ENCODE data around the gene TDP1. TPM values are rescaled to one million over a fixed set of nuclear protein-coding genes. Genes with fewer than 3 reads are reported as not detected.

The TDP1 gene
- total and polyA plus RNA-seq, 2 experiments from 2014 or later, result 23.0 to 63.6 TPM

- Histone ChIP-seq H3K79me2 (replicated peaks; ENCODE audit: insufficient read depth) (no peaks in the 10 kb centered on the region), H3K27ac (ENCODE audit: low read depth) (no peak overlapping the region), H2AFZ (no peak overlapping the region), H3K4me3 (no peak overlapping the region), H3K36me3 (ENCODE audit: insufficient read depth) (no peaks in the 10 kb centered on the region), H3K27me3 (ENCODE audit: insufficient read depth) (no peaks in the 10 kb centered on the region), H3K4me1 (ENCODE audit: insufficient read depth) (peaks cover 3% of the 10 kb centered on the region; the same call in 1 of the 2 replicates), H4K20me1 (replicated peaks; ENCODE audit: insufficient read depth) (no peaks in the 10 kb centered on the region; the same call in 1 of the 2 replicates), H3F3A (replicated peaks; ENCODE audit: low read depth) (no peaks in the 10 kb centered on the region; the same call in 1 of the 2 replicates), H3K4me2 (no peak overlapping the region), H3K9me2 (ENCODE audit: insufficient read depth) (no peaks in the 10 kb centered on the region)
- DNase-seq (ENCODE audit: low spot score) (no peak), ATAC-seq (no peak)
- Mint-ChIP-seq H3K27ac (no peak overlapping the region), H3K9me3 (no peaks in the 10 kb centered on the region), H3K36me3 (ENCODE audit: low read depth) (no peaks in the 10 kb centered on the region; the same call in 2 of the 3 replicates), H3K27me3 (ENCODE audit: insufficient read depth, low read depth, poor library complexity) (peaks cover 3% of the 10 kb centered on the region), H3K4me1 (peaks cover 12% of the 10 kb centered on the region), H3K4me3 (no peak overlapping the region)
- TF ChIP-seq CTCF (conservative IDR thresholded peaks at IDR 0.05; ENCODE audit: low read depth in 2 of 2) (no peak), STAT1 (IDR thresholded peaks at IDR 0.05; ENCODE audit: unreplicated experiment) (no peak), NANOG (IDR thresholded peaks at IDR 0.05; ENCODE audit: borderline replicate concordance) (no peak), ZNF114 (CRISPR knock-in tag; IDR thresholded peaks at IDR 0.05) (no peak), CREB1 (CRISPR knock-in tag; IDR thresholded peaks at IDR 0.05; ENCODE audit: low read depth) (no peak), REST (IDR thresholded peaks at IDR 0.05; ENCODE audit: unreplicated experiment) (no peak), EZH2 (IDR thresholded peaks at IDR 0.05; ENCODE audit: low read depth, unreplicated experiment) (no peak), POLR2AphosphoS5 (IDR thresholded peaks at IDR 0.05; ENCODE audit: low read depth) (no peak), ETS1 (IDR thresholded peaks at IDR 0.05) (no peak), EZH2phosphoT487 (IDR thresholded peaks at IDR 0.05; ENCODE audit: unreplicated experiment) (no peak), ZNF331 (CRISPR knock-in tag; IDR thresholded peaks at IDR 0.05; ENCODE audit: low read depth) (no peak), JUNB (IDR thresholded peaks at IDR 0.05; ENCODE audit: unreplicated experiment) (no peak), ZNF462 (CRISPR knock-in tag; IDR thresholded peaks at IDR 0.05) (no peak)
Observed at GRCh38 chr14:89920056-89920455, 35.7 kb upstream of the TDP1 start.
